Adrenal gland (tissue), 19 donors: ENCODE data around the gene SVEP1. TPM values are rescaled to one million over a fixed set of nuclear protein-coding genes. Genes with fewer than 3 reads are reported as not detected.
A peak's percentile ranks its signal among the peaks of the same experiment; 100 is the strongest.

Source experiments
- DNase-seq, 7 donors: peaks; one replicate each; pipeline ENCODE4 v3.0.0-alpha.2; 2019 to 2020
- H3K27ac ChIP-seq, 5 donors: fragments of 200-600 bp; sonication (generic) in 4 of 5; 1 replicate in 3 of 5; 2 replicates in 2 of 5; pipeline versions ENCODE4 v1.5.1 to v1.8.0; 2016 to 2020; ENCODE audit warnings: mild to moderate bottlenecking in 1 of 5
- H3K27me3 ChIP-seq: fragments of 200-600 bp; 2 replicates; pipeline ENCODE4 v1.8.0; 2021
- H3K36me3 ChIP-seq, 2 donors: fragments of 200-600 bp; replicated peaks in 1 of 2; 1 replicate in 1 of 2; 2 replicates in 1 of 2; pipeline versions ENCODE4 v1.5.1 to v1.8.0; 2018 to 2022
- H3K4me1 ChIP-seq, 2 donors: fragments of 200-600 bp; replicated peaks in 1 of 2; 1 replicate in 1 of 2; 2 replicates in 1 of 2; pipeline versions ENCODE4 v1.5.1 to v1.8.0; 2018 to 2021
- H3K4me3 ChIP-seq, 4 donors: fragments of 200-600 bp; sonication (generic) in 3 of 4; one replicate each; pipeline ENCODE4 v1.5.1; 2016 to 2018
- H3K9me3 ChIP-seq, 3 donors: fragments of 200-600 bp; sonication (generic) in 1 of 3; replicated peaks in 1 of 3; 1 replicate in 2 of 3; 2 replicates in 1 of 3; pipeline versions ENCODE4 v1.5.1 to v1.8.0; 2016 to 2021
- POLR2A ChIP-seq, 2 donors: fragments of 450-650 bp; IDR thresholded peaks; one replicate each; pipeline ENCODE4 v1.6.1; 2017; ENCODE audit warnings: antibody characterized with exemption in 2 of 2, mild to moderate bottlenecking in 2 of 2, moderate library complexity in 1 of 2
- WGBS, 4 donors: extraction: QIAGEN DNeasy Blood & Tissue Kit in 2 of 4; methylation state at CpG; one replicate each; pipeline versions ENCODE4 v1.1.5 to v1.1.7; 2013 to 2017; 5-methylcytosine and 5-hydroxymethylcytosine counted together
- intact Hi-C, 2 donors: fragments of 100-400 bp; cut with DNase I; formaldehyde crosslinking; loops; one replicate each; pipeline versions ENCODE4 v1.14.1 to v1.15.0; 2022 to 2023
- long read RNA-seq, 10 donors: library from polyadenylated mRNA in 3 of 10; unstranded in 2 of 10; stranded (forward) in 1 of 10; transcript quantifications; one replicate each; pipeline ENCODE4 v2.0.0 and lab custom pipeline, GENCODE V29; 2021 to 2026
- polyA plus RNA-seq, 3 donors: library from polyadenylated mRNA; stranded (reverse); fragments of 200-250 nt in 2 of 3; fragments of 350-450 nt in 1 of 3; fragmentation: Illumina TruSeq in 1 of 3; extraction: RNeasy Lipid Tissue Mini Kit (QIAGEN cat#74804) in 1 of 3; gene quantifications; one replicate each; pipeline ENCODE4 v1.2.3, GENCODE V29; 2013 to 2014
- total RNA-seq, 9 donors: library from RNA; depleted of rRNA in 4 of 9; stranded (reverse); fragments of >200 nt in 4 of 9; fragments of 120-200 nt in 1 of 9; fragmentation: NEBNext Ultra II Directional in 1 of 9; extraction: Animal tissue kit (Norgen Biotek cat#: 25700) in 1 of 9; gene quantifications; one replicate each; pipeline versions ENCODE4 v1.1.0 to v1.2.4, GENCODE V29; 2013 to 2023
- TF ChIP-seq, protein P1 (sequence below), 6 experiments: fragments of 450-650 bp in 4 of 6; fragments of 200-600 bp in 2 of 6; sonication (generic) in 1 of 6; IDR thresholded peaks; 1 replicate in 5 of 6; 2 replicates in 1 of 6; pipeline versions ENCODE4 v1.5.1 to v1.8.0; 2016 to 2021; ENCODE audit warnings: antibody characterized with exemption in 6 of 6, mild to moderate bottlenecking in 2 of 6, moderate library complexity in 1 of 6
- donor health status: healthy with polysubstance abuse.
- donor health status: Bipolar disorder and iron deficiency.
- donor health status: DM: yes; HTN: yes; CAD: no.
- donor health status: DM: no; HTN: no; CAD: no.
- donor health status: DM: no; HTN: no; CAD: no.
- donor health status: DM: yes; HTN: yes; CAD: no.

The SVEP1 gene
- total RNA-seq (10 to 100 TPM in 8 of 9 donors, 1 to 10 TPM in 1; 3.7 to 45.3 (median 24.0) TPM), polyA plus RNA-seq (1 to 10 TPM; 2.2 to 7.0 (median 5.1) TPM)
- long read RNA-seq, donor 1, result 0 reads
- long read RNA-seq, donor 2, result 0 reads
- long read RNA-seq, donor 3, result 0 reads
- long read RNA-seq, donor 4, partial matches to known transcripts, result 1 of 1 reads
- long read RNA-seq, donor 4, other reads (novel, unspliced or antisense), result 0 of 1 reads
- long read RNA-seq, donor 5, partial matches to known transcripts, result 5 of 6 reads
- long read RNA-seq, donor 5, other reads (novel, unspliced or antisense), result 0 of 6 reads
- long read RNA-seq, donor 6, partial matches to known transcripts, result 5 of 5 reads
- long read RNA-seq, donor 6, other reads (novel, unspliced or antisense), result 0 of 5 reads
- long read RNA-seq, donor 7, result 0 reads
- long read RNA-seq, donor 8, result 0 reads
- long read RNA-seq, donor 9, result 0 reads
- long read RNA-seq, donor 10, result 0 reads

DNA sequence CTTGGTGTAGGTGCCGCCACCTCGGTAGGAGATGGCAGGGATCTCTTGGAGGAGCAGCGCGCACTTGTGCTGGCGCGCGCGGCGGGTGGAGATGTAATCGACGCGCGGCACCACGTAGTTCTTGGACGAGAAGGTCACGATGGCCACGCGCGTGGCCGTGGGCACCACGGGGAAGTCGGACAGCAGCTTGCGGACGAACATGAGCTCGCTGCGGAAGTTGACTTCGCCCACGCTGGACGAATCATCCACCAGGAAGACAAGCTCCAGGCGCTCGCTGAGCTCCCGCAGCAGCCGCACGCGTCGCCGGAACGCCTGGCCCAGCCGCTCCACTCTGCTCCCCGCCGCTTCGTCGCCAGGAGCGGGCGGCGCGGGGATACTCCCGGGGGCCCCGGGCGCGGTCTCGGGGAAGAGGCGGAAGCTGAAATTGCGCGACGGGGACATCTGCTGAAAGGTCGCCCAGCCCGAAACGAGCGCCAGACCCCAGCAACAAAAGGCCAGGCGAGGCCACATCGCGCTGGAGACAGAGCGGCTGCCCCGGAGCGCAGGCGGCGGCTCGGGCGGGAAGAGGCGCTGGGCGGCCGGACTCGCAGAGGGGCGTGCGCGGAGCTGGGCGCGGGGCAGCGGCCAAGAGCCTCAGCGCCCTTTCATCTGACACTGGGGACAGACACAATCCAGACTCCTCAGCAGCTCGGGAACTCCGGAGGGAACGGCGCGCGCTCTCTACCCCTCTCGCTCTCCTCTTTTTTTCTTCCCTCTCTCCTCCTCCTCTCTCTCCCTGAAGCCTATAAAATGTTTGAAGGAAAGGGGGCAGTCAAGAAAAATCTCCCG, at the start of gene SVEP1:
Gene SVEP1 (minus strand): TSS at position 708 of the 828 bp plus-strand sequence. CDS start 198 bp downstream, at position 510.
- peak within 1 kb of the TSS in 2 of 4 donors; percentile 1 to 57 for H3K4me3 ChIP-seq
- TF ChIP-seq, protein P1, sequence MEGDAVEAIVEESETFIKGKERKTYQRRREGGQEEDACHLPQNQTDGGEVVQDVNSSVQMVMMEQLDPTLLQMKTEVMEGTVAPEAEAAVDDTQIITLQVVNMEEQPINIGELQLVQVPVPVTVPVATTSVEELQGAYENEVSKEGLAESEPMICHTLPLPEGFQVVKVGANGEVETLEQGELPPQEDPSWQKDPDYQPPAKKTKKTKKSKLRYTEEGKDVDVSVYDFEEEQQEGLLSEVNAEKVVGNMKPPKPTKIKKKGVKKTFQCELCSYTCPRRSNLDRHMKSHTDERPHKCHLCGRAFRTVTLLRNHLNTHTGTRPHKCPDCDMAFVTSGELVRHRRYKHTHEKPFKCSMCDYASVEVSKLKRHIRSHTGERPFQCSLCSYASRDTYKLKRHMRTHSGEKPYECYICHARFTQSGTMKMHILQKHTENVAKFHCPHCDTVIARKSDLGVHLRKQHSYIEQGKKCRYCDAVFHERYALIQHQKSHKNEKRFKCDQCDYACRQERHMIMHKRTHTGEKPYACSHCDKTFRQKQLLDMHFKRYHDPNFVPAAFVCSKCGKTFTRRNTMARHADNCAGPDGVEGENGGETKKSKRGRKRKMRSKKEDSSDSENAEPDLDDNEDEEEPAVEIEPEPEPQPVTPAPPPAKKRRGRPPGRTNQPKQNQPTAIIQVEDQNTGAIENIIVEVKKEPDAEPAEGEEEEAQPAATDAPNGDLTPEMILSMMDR (IDR thresholded peaks at IDR 0.05), result no peak
- no peak for TF ChIP-seq POLR2A (IDR thresholded peaks at IDR 0.05)
- 1 to 12% (median 1%) methylated on average over 12 to 89 of the region's 89 CpGs for WGBS, 4 donors
- intact Hi-C loops, result no loop called here
- H3K27ac ChIP-seq, result peak within 1 kb of the TSS in 4 of 5 donors; percentile 11 to 77 (median 52)
- H3K4me1 ChIP-seq, result no peaks in the 10 kb centered on the region
- peak in 6 of 7 donors; percentile 13 to 56 (median 36) for DNase-seq
- H3K36me3 ChIP-seq, result no peaks in the 10 kb centered on the region
- H3K9me3 ChIP-seq, result peaks cover 0 to 13% (median 0%) of the 10 kb centered on the region in 3 donors
- peaks cover 25% of the 10 kb centered on the region for H3K27me3 ChIP-seq

DNA sequence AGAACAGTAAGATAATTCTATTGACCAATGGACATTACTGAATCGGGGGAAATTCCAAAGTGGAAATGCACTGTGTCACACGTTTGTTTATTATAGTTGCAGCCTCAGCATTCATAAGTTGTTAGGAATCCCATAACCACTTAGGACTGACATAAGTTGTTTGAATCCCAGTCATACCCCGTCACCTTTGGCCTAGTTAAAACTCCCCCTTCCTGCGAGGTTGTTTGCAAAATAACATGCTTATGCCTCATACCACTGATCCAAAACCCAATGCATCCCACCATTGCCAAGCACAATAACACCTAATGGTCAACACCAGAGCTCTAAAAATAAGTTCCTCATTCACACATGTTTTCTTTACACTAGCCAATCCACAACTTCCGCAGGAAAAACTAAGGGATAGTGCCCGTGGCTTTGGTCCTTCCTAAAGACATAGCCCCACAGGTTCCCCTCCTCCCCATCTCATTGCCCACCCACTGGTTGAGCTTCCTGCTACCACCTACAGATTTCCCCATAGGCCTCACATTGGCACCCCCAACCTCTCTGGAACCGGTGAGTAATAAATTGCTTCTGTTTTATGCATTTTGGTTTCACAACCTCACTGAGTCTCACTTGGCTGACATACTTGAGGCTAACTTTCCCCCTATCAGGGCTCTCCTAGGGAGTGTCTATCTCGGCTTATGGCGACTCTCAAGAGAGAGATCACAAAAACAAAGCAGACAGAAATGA, 46.7 kb upstream of the SVEP1 start:
- no peaks in the 10 kb centered on the region for H3K9me3 ChIP-seq
- H3K4me1 ChIP-seq, result no peaks in the 10 kb centered on the region
- no peak for DNase-seq
- H3K27me3 ChIP-seq, result no peaks in the 10 kb centered on the region
- H3K27ac ChIP-seq, result no peak overlapping the region
- no peaks in the 10 kb centered on the region for H3K36me3 ChIP-seq
- intact Hi-C loops, result no loop called here
- no peak overlapping the region for H3K4me3 ChIP-seq
- TF ChIP-seq, protein P1 (IDR thresholded peaks at IDR 0.05), result no peak
- TF ChIP-seq POLR2A (IDR thresholded peaks at IDR 0.05), result no peak
- WGBS, 4 donors, result 59 to 69% (median 65%) methylated on average over 9 of the region's 9 CpGs

DNA sequence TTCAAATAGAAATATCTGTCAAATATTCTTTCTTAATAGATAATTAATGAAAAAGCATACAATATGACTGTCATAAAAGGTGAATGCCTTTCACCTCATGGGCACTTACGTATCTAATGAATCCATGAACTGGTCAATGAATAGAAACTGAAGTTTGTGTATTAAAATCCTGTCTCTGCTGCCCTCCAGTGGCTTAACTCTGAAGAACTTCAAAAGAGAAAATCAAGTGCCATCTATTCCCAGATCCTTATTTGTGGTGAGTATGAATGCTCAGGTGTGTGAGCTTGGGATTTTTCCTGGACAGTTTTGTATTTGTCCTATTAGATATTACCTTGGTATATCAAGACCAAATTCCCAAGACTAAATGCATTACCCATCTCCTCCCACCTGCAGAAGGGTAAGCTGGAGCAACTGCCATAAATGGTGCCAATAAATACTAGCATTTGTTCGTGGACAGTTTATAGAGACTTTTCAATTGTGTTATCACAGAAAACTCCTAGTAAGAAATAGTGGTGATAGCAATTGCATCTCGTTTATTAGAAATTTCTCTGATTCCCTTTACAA, 44.0 kb upstream of the SVEP1 start:
- peak in 6 of 7 donors; percentile 23 to 60 (median 50) for DNase-seq
- no peaks in the 10 kb centered on the region for H3K27me3 ChIP-seq
- intact Hi-C loops, result loop anchor here in 1 of 2 donors (5.0 kb wide), 2 partner anchors 196 to 441 kb away; no protein-coding TSS in a partner anchor
- no peak overlapping the region for H3K27ac ChIP-seq
- H3K9me3 ChIP-seq, result no peaks in the 10 kb centered on the region
- TF ChIP-seq POLR2A (IDR thresholded peaks at IDR 0.05), result no peak
- TF ChIP-seq, protein P1 (IDR thresholded peaks at IDR 0.05), result peak; percentile 54 to 75 (median 69)
- no peaks in the 10 kb centered on the region for H3K36me3 ChIP-seq
- H3K4me3 ChIP-seq, result no peak overlapping the region
- WGBS, 4 donors, result 25 to 32% (median 28%) methylated on average over 3 of the region's 3 CpGs
- no peaks in the 10 kb centered on the region for H3K4me1 ChIP-seq
